Limb (tissue), 2 donors: ENCODE results near the gene UBN1.

Source experiments
- DNase-seq, 2 donors: peaks; one replicate each; pipeline ENCODE4 v3.0.0-alpha.2; 2016; ENCODE audit errors: extremely low spot score in 2 of 2

Gene UBN1

GRCh38 chr16:4902038-4902437, 54.8 kb downstream of the UBN1 start:
- no peak for DNase-seq

- DNase-seq: no peak
Observed at GRCh38 chr16:4904108-4904941, 57.0 kb downstream of the UBN1 start.

GRCh38 chr16:4904942-4905615, 57.8 kb downstream of the UBN1 start:
- no peak for DNase-seq

- DNase-seq: no peak
Observed at GRCh38 chr16:4908854-4909401, 61.6 kb downstream of the UBN1 start.

DNA sequence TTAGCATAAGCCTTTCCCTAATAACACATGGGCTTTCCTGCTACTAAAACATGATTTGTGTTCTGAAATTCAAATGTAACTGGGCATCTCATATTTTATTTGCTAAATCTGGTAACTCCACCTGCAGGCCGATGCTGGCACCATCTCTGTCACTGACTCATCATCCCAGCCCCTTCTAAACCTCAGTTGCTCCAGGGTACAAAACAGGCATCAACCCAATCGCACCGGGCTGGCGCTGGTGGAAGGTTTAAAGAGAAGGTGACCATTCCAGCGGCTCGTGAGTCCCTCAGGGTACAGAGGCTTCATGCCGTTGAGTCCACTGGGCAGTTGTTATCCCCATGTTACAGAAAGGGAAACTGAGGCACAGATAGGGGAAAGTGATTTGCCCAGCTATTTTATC, 62.5 kb downstream of the UBN1 start:
- no peak for DNase-seq

DNA sequence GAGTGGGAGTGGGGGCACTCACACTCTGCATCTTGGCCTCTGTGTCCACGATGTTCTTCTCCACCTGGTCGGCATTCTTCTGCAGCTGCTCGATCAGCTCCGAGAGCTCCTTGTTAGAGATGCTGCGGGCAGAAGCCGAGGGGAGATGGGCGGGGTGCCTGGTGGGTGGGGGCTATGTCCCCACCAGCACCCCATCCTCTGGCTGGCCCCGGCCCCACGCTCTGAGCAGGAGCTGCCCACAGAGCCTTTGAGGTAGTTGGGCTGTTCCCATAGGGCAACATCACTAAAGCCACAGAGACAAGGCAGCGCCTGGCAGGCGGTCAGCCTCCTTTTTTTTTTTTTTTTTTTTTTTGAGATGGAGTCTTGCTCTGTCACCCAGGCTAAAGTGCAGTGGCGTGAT, 63.5 kb downstream of the UBN1 start:
- no peak for DNase-seq

GRCh38 chr16:4911970-4912386, 64.7 kb downstream of the UBN1 start:
- DNase-seq: no peak

GRCh38 chr16:4913130-4913773, 66.0 kb downstream of the UBN1 start:
- DNase-seq: no peak

DNA sequence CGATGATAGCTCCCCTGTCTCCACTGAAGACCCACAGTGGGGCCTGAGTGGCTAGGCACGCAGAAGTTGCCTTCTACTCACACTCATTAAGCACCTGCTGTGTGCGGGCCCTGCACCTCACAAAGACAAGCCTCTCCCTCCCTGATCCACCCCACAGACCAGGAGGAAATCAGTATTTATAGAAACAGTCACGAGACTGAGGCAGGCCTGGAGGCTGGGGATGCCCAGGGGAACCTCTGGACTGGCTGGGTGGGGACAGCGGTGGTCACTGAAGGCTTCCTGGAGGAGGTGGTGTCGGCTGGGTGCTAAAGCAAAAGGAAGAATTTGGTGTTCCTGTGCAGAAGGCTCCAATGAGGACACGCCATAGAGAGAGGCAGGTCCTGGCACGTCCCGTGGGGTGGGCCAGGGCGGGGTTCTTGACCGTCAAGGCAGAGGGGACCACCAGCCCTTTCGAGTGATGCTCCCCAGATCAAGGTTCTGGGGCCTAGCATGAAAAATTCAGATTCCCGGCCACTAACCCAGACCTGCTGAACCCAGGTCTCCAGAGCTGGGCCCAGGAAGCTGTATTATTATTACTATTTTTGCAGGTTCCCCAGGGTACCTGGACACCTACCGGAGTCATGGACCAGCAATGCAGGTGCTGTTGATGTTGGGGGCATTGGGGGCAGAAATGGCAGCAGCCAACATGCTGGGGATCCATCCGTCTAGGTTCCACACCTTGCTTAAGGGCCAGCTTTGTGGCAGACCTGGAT, 66.7 kb downstream of the UBN1 start:
- no peak for DNase-seq

DNA sequence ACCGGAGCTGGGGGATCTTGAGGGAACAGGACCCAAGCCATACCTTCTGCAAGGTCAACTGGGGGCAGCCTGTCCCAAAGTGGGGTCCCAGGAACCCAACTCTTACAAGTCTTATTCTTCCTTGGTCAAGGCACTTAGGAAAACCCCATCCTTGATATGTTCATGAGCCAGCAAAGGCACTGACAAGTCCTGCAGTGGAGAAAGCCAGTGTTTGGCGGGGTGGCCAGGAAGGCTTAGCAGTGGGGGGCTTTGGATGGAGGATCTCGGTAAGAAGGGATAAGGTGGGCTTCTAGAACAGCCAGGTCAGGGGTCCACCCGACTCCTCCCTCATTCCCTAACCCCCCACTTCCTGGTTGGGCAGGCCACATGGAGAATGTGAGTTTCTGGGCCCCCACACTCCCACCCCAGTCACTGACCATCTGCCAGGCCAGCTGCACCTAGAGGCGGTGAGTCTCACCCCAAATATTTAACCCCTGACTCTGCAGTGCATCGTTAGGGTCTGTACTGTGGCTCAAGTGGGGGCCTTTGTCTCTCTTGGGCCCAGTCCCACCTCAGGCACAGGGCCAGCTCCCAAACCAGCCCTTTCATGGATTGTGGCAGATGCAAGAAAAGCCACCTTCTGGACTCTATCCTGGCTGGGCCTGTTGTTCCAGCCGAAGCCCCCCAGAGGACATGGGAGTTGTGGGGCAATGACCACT, 67.4 kb downstream of the UBN1 start:
- no peak for DNase-seq

DNA sequence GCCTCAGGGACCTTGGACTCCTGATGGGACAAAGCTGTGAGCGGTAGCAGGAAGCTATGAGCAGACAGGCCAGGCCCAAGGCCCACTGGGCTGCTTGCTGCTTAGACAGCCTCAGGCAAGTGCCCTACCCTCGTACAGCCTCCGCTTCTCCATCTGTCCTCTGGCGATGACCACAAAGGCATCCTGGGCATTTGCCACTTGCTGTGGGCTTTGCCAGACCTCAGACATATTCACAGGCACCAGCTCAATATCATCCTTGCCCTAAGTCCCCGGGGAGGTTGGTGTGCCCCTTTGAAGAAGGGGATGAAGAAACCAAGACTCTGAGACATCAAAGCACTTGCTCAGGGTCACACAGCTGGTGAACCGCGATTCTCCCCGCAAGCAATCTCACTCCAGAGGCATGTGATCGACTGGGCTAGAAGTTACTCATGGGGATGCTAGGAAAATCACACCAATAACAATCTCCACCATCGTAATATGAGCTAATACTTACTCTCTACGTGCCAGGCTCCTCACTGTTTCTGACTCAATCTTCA, 68.0 kb downstream of the UBN1 start:
- DNase-seq: no peak

GRCh38 chr16:4917117-4917516, 69.8 kb downstream of the UBN1 start:
- DNase-seq: no peak

GRCh38 chr16:4918781-4919251, 71.5 kb downstream of the UBN1 start:
- no peak for DNase-seq

DNA sequence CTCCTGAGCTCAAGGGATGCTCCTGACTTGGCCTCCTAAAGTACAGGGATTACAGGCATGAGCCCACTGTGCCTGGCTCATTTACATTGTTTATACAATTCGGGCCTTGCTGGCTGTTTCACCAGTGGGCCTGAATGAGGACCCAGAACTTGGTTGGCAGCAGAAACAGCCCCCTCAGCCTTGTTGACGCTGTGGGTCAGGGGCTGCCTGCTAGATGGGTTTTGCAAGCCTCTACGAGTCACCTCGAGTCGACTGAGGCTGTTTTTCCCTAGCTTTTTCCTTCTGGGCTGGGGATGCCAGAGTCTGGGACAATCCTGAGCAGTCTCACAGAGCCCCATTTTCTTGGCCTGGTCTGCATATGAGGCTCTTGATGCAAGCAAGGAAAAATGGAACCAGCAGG, 73.5 kb downstream of the UBN1 start:
- DNase-seq: no peak

DNA sequence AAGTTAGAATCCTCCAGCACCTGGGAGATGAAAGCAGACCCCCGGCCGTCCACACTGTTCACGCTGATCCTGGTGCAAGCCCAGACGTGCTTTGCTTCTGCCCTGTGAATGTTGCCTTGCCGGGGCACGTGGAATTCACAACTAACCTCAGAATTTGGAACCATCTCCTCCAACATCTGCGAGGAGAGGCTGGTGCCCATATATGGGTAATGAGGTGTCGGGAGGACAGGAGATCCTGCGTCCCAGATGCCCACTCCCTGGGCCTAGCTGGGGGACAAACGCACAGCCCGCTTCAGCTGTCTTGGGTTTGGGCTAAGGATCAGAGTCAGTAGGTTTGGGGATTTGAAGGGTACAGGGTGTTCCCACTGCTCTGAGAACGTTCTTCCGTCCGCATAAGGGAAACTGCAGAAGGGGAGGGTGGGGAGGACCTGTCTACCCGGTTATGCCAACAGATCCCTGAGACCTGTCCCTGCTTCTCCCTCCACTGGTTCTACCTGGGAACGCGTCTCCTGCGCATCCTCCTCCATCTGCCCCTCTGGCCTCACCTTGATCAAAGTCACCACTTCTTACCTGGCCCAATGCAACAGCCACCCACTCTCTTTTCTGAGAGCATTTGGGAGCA, 75.6 kb downstream of the UBN1 start:
- no peak for DNase-seq

- DNase-seq: no peak
Observed at GRCh38 chr16:4923853-4924252, 76.6 kb downstream of the UBN1 start.

DNA sequence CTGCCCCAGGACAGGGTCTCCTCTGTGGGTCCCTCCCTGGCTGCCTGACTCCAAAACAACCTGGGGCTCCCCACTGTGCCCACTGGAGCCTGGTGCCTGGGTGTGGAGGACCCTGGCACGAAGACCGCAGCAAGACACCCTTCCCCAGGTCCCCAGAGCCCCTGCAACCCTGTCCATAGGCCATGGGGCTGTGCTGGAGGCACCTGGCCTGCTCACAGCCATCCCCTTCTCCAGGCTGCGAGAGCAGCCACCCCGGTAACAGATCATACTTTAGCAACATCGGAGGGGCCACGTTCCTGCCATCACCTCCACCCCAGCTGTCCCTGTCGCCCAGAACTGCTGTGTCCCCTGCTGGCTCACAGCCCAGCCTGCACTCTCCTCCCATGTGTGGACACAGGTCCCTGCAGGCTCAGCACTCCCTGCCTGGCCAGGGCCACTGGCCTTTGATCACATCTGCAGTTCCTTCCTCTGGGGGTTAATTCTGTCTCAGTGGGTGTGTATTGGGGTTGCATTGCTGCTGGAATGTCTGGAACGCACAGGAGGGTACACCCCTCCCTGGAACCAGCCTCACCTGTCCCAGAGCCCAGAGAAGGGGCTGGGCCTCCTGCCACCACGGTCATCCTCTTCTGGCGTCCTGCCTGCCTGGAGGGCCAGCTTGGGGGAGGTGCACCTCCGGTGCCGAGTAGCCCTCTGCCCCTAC, 77.5 kb downstream of the UBN1 start:
- no peak for DNase-seq

DNA sequence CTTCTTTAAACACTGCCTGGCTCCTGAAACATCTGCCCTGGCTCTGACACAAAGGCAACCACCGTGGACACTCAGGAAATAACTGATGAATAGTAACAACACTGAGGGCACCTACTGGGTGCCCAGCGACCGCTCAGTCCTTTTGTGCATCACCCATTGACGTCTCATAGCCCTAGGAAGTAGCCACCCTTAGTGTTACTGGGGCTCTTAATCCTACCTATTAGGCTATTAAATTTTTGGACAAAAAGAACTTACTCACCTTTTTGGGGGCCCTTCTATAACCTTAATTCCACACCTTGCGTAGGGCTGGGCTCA, 78.0 kb downstream of the UBN1 start:
- no peak for DNase-seq

- DNase-seq: no peak
Observed at GRCh38 chr16:4925791-4926190, 78.5 kb downstream of the UBN1 start.

DNA sequence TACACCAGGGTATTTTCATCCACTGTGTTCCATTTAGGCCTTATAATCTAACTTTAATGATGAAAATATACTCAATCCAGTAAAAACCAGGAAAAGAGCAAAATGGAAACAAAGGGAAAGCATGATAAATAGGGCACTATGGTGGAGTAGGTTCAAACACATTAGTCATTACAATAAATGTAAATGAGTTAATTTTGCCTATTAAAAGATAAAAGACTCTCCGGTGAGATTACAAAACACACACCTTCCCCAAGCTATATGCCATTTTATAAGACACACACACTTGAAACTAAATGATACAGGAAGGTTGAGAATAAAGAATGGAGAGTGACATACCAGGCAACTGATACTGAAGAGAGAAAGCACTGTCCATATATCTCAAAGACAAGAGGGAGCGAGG, 79.6 kb downstream of the UBN1 start:
- DNase-seq: no peak
